ENCODE data around the gene RICTOR.

Gene RICTOR

GRCh38 chr5:38931731-38932130 lies 142.5 kb downstream of the RICTOR start:
- Histone ChIP-seq H3K4me3 (ENCODE audit: low read depth in 1 of 2, low read length in 2 of 2) (no peak overlapping the region), H3K4me1 (ENCODE audit: control insufficient read depth in 1 of 2, insufficient read depth in 2 of 2, low read length in 2 of 2) (no peaks in the 10 kb centered on the region), H3K9me3 (ENCODE audit: control insufficient read depth in 1 of 2, low read length in 2 of 2) (no peaks in the 10 kb centered on the region), H3K36me3 (ENCODE audit: control insufficient read depth in 1 of 2, insufficient read depth in 2 of 2, low read length in 2 of 2) (peaks cover 10 to 34% of the 10 kb centered on the region in 2 donors), H3K27me3 (ENCODE audit: low read depth, low read length) (no peaks in the 10 kb centered on the region), H3K27ac (ENCODE audit: low read length) (no peak overlapping the region)

GRCh38 chr5:38929838-38930237 lies 144.4 kb downstream of the RICTOR start:
- H3K4me3 ChIP-seq (ENCODE audit: low read depth in 1 of 2, low read length in 2 of 2), result no peak overlapping the region
- peaks cover 10 to 38% of the 10 kb centered on the region in 2 donors for H3K36me3 ChIP-seq (ENCODE audit: control insufficient read depth in 1 of 2, insufficient read depth in 2 of 2, low read length in 2 of 2)
- no peaks in the 10 kb centered on the region for H3K27me3 ChIP-seq (ENCODE audit: low read depth, low read length)
- H3K4me1 ChIP-seq (ENCODE audit: control insufficient read depth in 1 of 2, insufficient read depth in 2 of 2, low read length in 2 of 2), result peaks cover 7 to 8% of the 10 kb centered on the region in 2 donors
- H3K27ac ChIP-seq (ENCODE audit: low read length), result no peak overlapping the region
- no peaks in the 10 kb centered on the region for H3K9me3 ChIP-seq (ENCODE audit: control insufficient read depth in 1 of 2, low read length in 2 of 2)

GRCh38 chr5:38927470-38927869 lies 146.7 kb downstream of the RICTOR start:
- H3K4me1 ChIP-seq (ENCODE audit: control insufficient read depth in 1 of 2, insufficient read depth in 2 of 2, low read length in 2 of 2), result peaks cover 9 to 13% of the 10 kb centered on the region in 2 donors
- H3K27me3 ChIP-seq (ENCODE audit: low read depth, low read length), result no peaks in the 10 kb centered on the region
- peaks cover 4 to 17% of the 10 kb centered on the region in 2 donors for H3K36me3 ChIP-seq (ENCODE audit: control insufficient read depth in 1 of 2, insufficient read depth in 2 of 2, low read length in 2 of 2)
- H3K27ac ChIP-seq (ENCODE audit: low read length), result no peak overlapping the region
- H3K9me3 ChIP-seq (ENCODE audit: control insufficient read depth in 1 of 2, low read length in 2 of 2), result no peaks in the 10 kb centered on the region
- H3K4me3 ChIP-seq (ENCODE audit: low read depth in 1 of 2, low read length in 2 of 2), result no peak overlapping the region

GRCh38 chr5:38926121-38926520 lies 148.1 kb downstream of the RICTOR start:
- H3K36me3 ChIP-seq (ENCODE audit: control insufficient read depth in 1 of 2, insufficient read depth in 2 of 2, low read length in 2 of 2), result peaks cover 3 to 19% of the 10 kb centered on the region in 2 donors
- no peak overlapping the region for H3K27ac ChIP-seq (ENCODE audit: low read length)
- H3K4me3 ChIP-seq (ENCODE audit: low read depth in 1 of 2, low read length in 2 of 2), result no peak overlapping the region
- H3K9me3 ChIP-seq (ENCODE audit: control insufficient read depth in 1 of 2, low read length in 2 of 2), result no peaks in the 10 kb centered on the region
- H3K4me1 ChIP-seq (ENCODE audit: control insufficient read depth in 1 of 2, insufficient read depth in 2 of 2, low read length in 2 of 2), result peaks cover 9 to 13% of the 10 kb centered on the region in 2 donors
- H3K27me3 ChIP-seq (ENCODE audit: low read depth, low read length), result no peaks in the 10 kb centered on the region

GRCh38 chr5:38925154-38925925 lies 148.9 kb downstream of the RICTOR start:
- Histone ChIP-seq H3K9me3 (ENCODE audit: control insufficient read depth in 1 of 2, low read length in 2 of 2) (no peaks in the 10 kb centered on the region), H3K27me3 (ENCODE audit: low read depth, low read length) (no peaks in the 10 kb centered on the region), H3K4me1 (ENCODE audit: control insufficient read depth in 1 of 2, insufficient read depth in 2 of 2, low read length in 2 of 2) (peaks cover 9 to 13% of the 10 kb centered on the region in 2 donors), H3K36me3 (ENCODE audit: control insufficient read depth in 1 of 2, insufficient read depth in 2 of 2, low read length in 2 of 2) (peaks cover 5 to 19% of the 10 kb centered on the region in 2 donors), H3K4me3 (ENCODE audit: low read depth in 1 of 2, low read length in 2 of 2) (no peak overlapping the region), H3K27ac (ENCODE audit: low read length) (no peak overlapping the region)

- H3K9me3 ChIP-seq (ENCODE audit: control insufficient read depth in 1 of 2, low read length in 2 of 2), result no peaks in the 10 kb centered on the region
- no peak overlapping the region for H3K4me3 ChIP-seq (ENCODE audit: low read depth in 1 of 2, low read length in 2 of 2)
- peaks cover 9 to 13% of the 10 kb centered on the region in 2 donors for H3K4me1 ChIP-seq (ENCODE audit: control insufficient read depth in 1 of 2, insufficient read depth in 2 of 2, low read length in 2 of 2)
- H3K27ac ChIP-seq (ENCODE audit: low read length), result no peak overlapping the region
- H3K36me3 ChIP-seq (ENCODE audit: control insufficient read depth in 1 of 2, insufficient read depth in 2 of 2, low read length in 2 of 2), result peaks cover 13 to 19% of the 10 kb centered on the region in 2 donors
- no peaks in the 10 kb centered on the region for H3K27me3 ChIP-seq (ENCODE audit: low read depth, low read length)
Observed at GRCh38 chr5:38923661-38924451, 150.3 kb downstream of the RICTOR start.

- H3K4me3 ChIP-seq (ENCODE audit: low read depth in 1 of 2, low read length in 2 of 2), result no peak overlapping the region
- H3K9me3 ChIP-seq (ENCODE audit: control insufficient read depth in 1 of 2, low read length in 2 of 2), result no peaks in the 10 kb centered on the region
- peaks cover 9 to 13% of the 10 kb centered on the region in 2 donors for H3K4me1 ChIP-seq (ENCODE audit: control insufficient read depth in 1 of 2, insufficient read depth in 2 of 2, low read length in 2 of 2)
- H3K36me3 ChIP-seq (ENCODE audit: control insufficient read depth in 1 of 2, insufficient read depth in 2 of 2, low read length in 2 of 2), result peaks cover 22 to 29% of the 10 kb centered on the region in 2 donors
- H3K27me3 ChIP-seq (ENCODE audit: low read depth, low read length), result no peaks in the 10 kb centered on the region
- H3K27ac ChIP-seq (ENCODE audit: low read length), result no peak overlapping the region
Observed at GRCh38 chr5:38922199-38922598, 152.0 kb downstream of the RICTOR start.

- H3K36me3 ChIP-seq (ENCODE audit: control insufficient read depth in 1 of 2, insufficient read depth in 2 of 2, low read length in 2 of 2), result peaks cover 22 to 26% of the 10 kb centered on the region in 2 donors
- no peak overlapping the region for H3K4me3 ChIP-seq (ENCODE audit: low read depth in 1 of 2, low read length in 2 of 2)
- H3K4me1 ChIP-seq (ENCODE audit: control insufficient read depth in 1 of 2, insufficient read depth in 2 of 2, low read length in 2 of 2), result peaks cover 9 to 13% of the 10 kb centered on the region in 2 donors
- no peaks in the 10 kb centered on the region for H3K27me3 ChIP-seq (ENCODE audit: low read depth, low read length)
- no peak overlapping the region for H3K27ac ChIP-seq (ENCODE audit: low read length)
- H3K9me3 ChIP-seq (ENCODE audit: control insufficient read depth in 1 of 2, low read length in 2 of 2), result no peaks in the 10 kb centered on the region
Observed at GRCh38 chr5:38921174-38921573, 153.0 kb downstream of the RICTOR start.

- no peak overlapping the region for H3K4me3 ChIP-seq (ENCODE audit: low read depth in 1 of 2, low read length in 2 of 2)
- H3K27me3 ChIP-seq (ENCODE audit: low read depth, low read length), result no peaks in the 10 kb centered on the region
- no peaks in the 10 kb centered on the region for H3K4me1 ChIP-seq (ENCODE audit: control insufficient read depth in 1 of 2, insufficient read depth in 2 of 2, low read length in 2 of 2)
- no peak overlapping the region for H3K27ac ChIP-seq (ENCODE audit: low read length)
- no peaks in the 10 kb centered on the region for H3K9me3 ChIP-seq (ENCODE audit: control insufficient read depth in 1 of 2, low read length in 2 of 2)
- H3K36me3 ChIP-seq (ENCODE audit: control insufficient read depth in 1 of 2, insufficient read depth in 2 of 2, low read length in 2 of 2), result peaks cover 19 to 22% of the 10 kb centered on the region in 2 donors
Observed at GRCh38 chr5:38916802-38917201, 157.4 kb downstream of the RICTOR start.

- no peaks in the 10 kb centered on the region for H3K9me3 ChIP-seq (ENCODE audit: control insufficient read depth in 1 of 2, low read length in 2 of 2)
- H3K4me1 ChIP-seq (ENCODE audit: control insufficient read depth in 1 of 2, insufficient read depth in 2 of 2, low read length in 2 of 2), result no peaks in the 10 kb centered on the region
- H3K27ac ChIP-seq (ENCODE audit: low read length), result no peak overlapping the region
- no peaks in the 10 kb centered on the region for H3K27me3 ChIP-seq (ENCODE audit: low read depth, low read length)
- H3K36me3 ChIP-seq (ENCODE audit: control insufficient read depth in 1 of 2, insufficient read depth in 2 of 2, low read length in 2 of 2), result peaks cover 8 to 15% of the 10 kb centered on the region in 2 donors
- no peak overlapping the region for H3K4me3 ChIP-seq (ENCODE audit: low read depth in 1 of 2, low read length in 2 of 2)
Observed at GRCh38 chr5:38913714-38914113, 160.5 kb downstream of the RICTOR start.

GRCh38 chr5:38911933-38912332 lies 162.3 kb downstream of the RICTOR start:
- H3K4me3 ChIP-seq (ENCODE audit: low read depth in 1 of 2, low read length in 2 of 2), result no peak overlapping the region
- H3K27me3 ChIP-seq (ENCODE audit: low read depth, low read length), result no peaks in the 10 kb centered on the region
- no peaks in the 10 kb centered on the region for H3K4me1 ChIP-seq (ENCODE audit: control insufficient read depth in 1 of 2, insufficient read depth in 2 of 2, low read length in 2 of 2)
- no peaks in the 10 kb centered on the region for H3K9me3 ChIP-seq (ENCODE audit: control insufficient read depth in 1 of 2, low read length in 2 of 2)
- peaks cover 7 to 20% of the 10 kb centered on the region in 2 donors for H3K36me3 ChIP-seq (ENCODE audit: control insufficient read depth in 1 of 2, insufficient read depth in 2 of 2, low read length in 2 of 2)
- no peak overlapping the region for H3K27ac ChIP-seq (ENCODE audit: low read length)

Measured in muscle layer of duodenum (tissue), 2 donors.